Activated CD4-positive, alpha-beta T cell treated with anti-CD3 and anti-CD28 coated beads for 4 hours (primary cell): ENCODE data around the gene P4HTM.

ENCODE experiments used
- DNase-seq, 2 donors: peaks; one replicate each; pipeline ENCODE4 v3.0.0-alpha.2; 2020

The P4HTM gene, protein sequence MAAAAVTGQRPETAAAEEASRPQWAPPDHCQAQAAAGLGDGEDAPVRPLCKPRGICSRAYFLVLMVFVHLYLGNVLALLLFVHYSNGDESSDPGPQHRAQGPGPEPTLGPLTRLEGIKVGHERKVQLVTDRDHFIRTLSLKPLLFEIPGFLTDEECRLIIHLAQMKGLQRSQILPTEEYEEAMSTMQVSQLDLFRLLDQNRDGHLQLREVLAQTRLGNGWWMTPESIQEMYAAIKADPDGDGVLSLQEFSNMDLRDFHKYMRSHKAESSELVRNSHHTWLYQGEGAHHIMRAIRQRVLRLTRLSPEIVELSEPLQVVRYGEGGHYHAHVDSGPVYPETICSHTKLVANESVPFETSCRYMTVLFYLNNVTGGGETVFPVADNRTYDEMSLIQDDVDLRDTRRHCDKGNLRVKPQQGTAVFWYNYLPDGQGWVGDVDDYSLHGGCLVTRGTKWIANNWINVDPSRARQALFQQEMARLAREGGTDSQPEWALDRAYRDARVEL

DNA sequence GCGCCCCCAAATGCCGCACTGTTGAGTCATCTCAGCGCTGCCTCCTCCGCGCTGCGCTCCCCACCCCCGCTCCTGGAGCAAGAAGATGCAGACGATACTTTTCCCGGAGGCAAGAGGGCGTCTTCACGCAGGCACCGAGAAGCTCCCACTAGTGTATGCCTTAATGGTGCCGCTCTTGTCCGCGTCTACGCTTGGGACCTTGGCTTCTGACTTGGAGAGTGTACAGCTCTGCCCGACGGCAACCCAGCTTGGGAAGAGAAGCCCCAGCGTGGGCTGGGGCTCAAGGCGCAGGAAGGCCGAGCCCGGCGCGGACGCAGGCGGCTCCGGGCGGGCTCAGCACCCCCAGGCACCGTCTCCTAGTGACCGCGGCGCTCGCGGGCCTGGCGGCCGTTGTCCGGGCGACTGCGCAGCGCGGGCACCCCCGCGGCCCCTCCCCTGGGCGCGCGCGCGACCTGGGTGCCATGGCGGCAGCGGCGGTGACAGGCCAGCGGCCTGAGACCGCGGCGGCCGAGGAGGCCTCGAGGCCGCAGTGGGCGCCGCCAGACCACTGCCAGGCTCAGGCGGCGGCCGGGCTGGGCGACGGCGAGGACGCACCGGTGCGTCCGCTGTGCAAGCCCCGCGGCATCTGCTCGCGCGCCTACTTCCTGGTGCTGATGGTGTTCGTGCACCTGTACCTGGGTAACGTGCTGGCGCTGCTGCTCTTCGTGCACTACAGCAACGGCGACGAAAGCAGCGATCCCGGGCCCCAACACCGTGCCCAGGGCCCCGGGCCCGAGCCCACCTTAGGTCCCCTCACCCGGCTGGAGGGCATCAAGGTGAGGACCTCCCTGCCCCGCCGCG is at the start of gene P4HTM:
Gene P4HTM (plus strand): TSS at position 446 of the 840 bp plus-strand sequence. CDS start 16 bp downstream, at position 462.
- DNase-seq = peak; percentile 87 to 88

GRCh38 chr3:48945432-48945831 is 44.6 kb upstream of the P4HTM start:
- DNase-seq = no peak

DNA sequence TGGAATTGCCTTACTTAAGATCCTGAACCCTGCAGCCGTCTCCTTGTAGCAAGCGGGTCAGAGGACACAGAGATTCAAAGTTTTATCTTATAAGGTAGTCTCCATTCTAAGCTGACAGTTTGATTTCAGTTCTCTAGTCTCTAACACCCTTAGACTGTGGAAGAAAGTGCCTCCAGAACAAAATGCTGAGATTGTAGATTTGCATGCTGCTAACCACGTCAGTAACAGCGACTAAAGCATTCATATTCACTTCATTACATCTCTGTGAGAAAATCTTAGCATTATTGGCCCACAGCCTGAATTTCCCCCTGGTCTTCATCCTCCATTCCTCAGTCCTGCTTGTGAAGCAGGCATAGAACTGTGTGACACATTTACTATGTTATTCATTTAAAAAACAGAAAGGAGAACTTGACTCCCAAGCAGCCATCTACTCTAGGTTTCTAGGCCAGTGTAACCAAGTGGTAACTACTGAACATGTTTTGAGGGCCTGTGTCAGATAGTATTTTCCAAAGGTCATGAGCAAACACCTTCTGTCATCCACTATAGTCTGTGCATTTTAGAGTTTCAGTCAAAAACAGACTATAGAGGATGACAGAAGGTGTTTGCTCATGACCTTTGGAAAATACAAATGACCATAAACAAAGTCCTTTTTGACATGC is 44.0 kb upstream of the P4HTM start:
- DNase-seq = no peak

DNA sequence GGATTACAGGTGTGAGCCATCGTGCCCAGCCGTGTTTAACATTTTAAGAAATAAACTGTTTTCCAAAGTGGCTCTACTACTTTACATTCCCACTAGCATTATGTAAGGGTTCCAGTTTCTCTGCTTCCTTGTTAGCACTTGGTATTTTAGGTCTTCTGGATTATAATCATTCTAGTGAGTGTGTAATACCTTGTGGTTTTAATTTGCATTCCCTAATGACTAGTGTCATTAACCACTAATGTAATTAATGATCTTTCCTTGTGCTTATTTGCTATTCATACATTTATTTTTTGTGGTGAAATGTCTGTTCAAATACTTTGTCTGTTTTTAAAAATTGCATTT is 40.7 kb upstream of the P4HTM start:
- no peak for DNase-seq

GRCh38 chr3:48950051-48950450 is 40.0 kb upstream of the P4HTM start:
- no peak for DNase-seq

GRCh38 chr3:48951764-48952163 is 38.3 kb upstream of the P4HTM start:
- DNase-seq = no peak

- DNase-seq = peak; percentile 43 to 57
Measured at GRCh38 chr3:48952510-48953118, 37.4 kb upstream of the P4HTM start.

DNA sequence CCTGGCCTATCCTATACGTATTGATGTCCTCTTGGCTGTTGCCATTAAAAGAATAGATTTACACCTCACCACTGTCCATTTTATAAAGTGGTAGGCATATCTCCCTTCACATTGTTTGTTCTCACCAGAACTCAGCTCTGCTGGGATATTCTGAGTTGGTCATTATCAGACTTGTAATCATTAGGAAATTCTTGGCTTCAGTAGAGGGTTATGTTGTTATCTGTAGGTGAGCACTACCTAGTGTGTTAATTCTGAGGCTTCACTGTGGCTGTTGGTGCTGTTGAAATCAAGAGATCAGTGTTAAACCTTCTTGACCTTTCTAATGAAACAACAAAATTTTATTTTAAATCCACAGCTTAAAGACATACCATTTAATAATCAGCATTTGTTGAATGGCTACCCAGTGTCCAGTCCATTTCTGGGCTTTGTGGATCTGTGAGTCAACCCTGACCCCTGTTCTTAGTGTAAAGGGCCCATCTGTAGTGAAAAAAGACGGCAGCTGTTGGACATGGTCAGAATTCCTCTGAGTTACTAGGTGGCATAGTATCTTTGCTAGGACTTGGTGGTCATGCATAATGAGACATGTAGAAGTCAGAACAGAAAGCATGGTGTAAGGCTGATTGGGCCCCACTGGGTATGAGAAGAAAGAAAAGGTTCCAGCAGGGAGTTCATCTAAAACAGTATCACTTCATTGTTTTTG is 32.9 kb upstream of the P4HTM start:
- DNase-seq = no peak

GRCh38 chr3:48960841-48961413 is 29.1 kb upstream of the P4HTM start:
- no peak for DNase-seq

DNA sequence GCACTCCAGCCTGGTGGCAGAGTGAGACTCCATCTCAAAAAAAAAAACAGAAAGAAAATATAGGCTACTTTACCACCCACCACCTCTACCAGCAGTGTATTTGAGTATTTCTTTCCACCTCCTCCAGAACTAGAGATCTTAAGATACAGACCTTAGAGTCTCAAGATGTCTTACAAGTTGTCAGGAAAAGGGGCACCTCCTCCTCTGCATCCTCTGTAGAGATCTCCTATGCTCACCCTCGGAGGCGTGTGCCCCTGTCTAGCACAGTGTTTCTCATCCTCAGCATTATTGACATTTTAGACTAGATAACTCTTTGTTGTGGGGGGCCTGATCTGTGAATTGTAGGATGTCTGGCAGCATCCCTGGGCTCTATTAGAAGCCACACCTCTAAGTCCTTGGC is 27.7 kb upstream of the P4HTM start:
- DNase-seq = no peak

DNA sequence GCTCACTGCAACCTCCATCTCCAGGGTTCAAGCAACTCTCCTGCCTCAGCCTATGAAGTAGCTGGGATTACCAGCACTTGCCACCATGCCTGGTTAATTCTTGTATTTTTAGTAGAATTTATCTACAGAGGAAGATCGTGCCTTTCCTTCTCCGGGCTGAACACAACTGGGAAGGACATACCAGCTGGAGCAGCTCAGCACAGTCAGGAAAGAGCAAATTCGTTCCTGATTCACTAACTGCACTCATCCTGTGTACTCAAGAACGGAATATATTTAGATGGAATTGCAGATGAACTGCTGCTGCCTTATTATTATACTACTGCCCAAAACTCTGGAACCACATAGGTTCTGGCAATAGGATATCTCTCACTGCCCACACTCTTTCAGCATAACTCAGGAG is 27.1 kb upstream of the P4HTM start:
- DNase-seq = no peak

- no peak for DNase-seq
Measured at GRCh38 chr3:48963591-48963990, 26.4 kb upstream of the P4HTM start.

DNA sequence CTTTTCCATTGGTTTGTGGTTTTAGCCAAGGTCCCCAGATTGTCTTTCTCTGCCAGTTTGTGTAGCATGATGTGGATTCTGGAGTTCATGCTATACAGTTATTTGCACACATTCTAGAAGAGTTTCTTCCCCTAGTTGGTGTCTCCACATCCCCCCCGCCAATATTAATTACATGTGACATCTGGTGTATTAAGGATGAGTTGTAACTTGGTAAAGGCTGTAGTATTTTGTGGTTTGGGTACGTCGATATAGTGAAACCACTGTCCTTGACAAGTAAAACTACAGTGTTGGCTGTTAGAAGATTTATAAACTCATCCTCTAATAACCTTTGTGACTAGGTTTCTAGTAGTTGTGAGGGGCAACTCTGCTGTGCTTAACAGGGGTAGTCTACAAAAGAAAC is 23.7 kb upstream of the P4HTM start:
- no peak for DNase-seq

DNA sequence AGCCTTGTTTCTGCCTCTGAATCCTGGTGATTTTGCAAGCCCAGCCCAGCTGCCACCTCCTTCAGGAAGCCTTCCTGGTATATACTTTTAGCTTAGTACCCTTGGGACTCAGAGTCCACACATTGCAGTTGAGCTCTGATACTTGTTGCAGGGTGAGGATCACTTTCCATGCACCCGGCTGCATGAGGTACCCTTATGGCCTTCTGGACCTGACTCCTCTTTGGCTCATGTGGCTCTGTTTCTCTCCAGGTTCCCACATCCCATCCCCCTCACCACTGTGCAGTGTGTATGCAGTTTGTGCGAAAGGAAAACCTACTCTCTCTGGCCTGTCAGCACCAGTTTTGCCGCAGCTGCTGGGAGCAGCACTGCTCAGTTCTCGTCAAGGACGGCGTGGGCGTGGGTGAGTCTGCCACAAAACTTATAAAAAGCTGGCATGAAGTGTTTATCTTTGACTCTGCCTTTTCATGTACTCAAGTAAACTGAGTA is 23.1 kb upstream of the P4HTM start:
- DNase-seq = peak; percentile 42 to 50

DNA sequence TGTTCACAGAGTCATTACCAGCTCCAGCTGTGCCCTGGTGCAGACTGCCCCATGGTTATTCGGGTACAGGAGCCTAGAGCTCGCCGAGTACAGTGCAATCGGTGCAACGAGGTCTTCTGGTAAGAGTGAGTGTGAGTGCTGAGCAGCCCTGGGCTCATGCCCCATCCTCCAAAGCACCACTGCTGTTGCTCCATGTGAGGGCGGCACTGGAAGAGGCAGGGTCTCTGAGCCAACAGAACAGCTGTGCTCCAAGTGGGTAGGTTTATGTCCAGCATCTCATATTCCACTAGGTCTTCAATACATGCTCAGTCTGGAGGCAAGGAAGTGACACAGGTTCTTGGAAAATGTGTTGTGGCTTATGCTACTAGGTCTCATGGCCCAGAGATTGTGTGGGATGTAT is 19.5 kb upstream of the P4HTM start:
- no peak for DNase-seq

DNA sequence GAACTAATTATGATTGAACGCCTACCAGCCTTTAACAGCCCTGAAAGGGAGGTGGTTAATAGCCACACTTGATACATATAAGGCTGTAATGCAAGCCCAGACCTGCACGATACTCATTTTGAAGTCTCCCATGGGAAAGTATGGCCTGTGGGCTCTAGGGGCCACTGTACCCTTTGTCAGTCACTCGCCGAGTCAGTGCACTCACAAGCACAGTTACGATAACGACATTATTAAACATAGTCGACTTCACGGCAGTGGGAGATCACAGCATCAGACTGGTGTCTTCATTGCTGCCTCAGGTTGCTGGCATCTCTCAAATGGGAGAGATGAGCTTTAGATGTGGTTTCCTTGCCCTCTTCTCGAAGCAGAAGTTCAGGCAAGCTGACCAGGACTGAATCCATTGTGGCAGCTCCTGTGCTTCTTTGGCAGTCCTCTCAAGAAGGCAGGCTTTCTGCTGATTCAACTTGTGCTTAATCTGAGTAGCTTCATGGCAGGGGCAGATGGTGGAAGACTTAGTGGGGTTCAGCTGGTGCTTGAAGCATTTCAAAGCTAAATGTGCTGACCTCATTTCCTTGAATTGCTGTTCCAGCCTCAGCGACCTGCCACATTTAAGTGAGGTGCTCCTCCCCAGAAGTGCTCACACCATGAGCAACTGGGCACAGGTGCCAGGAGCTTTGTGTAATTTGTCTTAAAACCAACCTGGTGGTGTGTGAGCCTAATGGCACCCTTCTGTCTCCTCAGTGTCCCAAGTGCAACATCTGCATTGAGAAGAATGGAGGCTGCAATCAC is 15.8 kb upstream of the P4HTM start:
- no peak for DNase-seq

DNA sequence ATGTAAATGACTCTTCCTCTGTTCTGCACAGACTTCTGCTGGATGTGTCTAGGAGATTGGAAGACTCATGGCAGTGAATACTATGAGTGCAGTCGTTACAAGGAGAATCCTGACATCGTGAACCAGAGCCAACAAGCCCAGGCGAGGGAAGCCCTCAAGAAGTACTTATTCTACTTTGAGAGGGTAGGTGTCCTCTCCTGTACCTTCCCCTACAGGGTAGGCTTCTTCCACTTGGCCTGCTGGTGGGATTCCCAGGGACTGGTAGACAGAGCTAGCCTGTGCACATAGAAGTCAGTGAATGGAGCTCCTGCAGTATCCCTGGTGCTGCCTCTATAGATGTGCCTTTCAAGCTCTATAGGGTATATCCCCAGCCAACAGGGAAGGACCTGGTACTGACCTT is 10.6 kb upstream of the P4HTM start:
- no peak for DNase-seq

DNA sequence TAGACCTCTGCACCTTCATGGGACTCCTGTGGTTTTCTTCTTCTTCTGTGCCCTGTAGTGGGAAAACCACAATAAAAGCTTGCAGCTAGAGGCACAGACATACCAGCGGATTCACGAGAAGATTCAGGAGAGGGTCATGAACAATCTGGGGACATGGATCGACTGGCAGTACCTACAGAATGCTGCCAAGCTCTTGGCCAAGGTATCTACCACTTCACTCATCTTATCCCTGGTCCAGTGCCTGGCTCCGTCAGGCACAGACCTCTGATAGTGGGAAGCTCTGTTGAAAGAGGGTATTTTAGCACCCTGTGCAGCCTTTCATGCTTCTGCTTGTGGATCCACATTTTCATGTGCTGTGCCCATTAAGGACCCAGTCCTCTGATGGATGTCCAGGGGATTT is 9.7 kb upstream of the P4HTM start:
- no peak for DNase-seq

GRCh38 chr3:48982016-48982415 is 8.0 kb upstream of the P4HTM start:
- DNase-seq = no peak

DNA sequence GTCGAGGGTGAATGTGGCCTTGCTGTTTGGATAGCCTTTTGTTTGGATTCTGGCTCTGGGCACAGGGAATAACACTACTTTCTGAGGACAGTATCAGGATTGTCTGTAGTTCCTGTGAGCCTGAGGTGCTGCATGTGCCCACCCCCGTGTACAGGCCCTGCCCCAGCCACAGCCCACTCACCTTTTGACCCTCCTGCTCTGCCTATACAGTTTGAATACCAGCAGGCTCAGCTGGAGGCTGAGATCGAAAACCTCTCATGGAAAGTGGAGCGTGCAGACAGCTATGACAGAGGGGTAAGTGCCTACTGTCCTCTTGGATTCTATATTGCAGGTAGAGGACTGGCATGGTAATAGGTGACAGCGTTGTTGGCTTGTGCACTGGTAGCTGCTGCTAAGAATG is 7.4 kb upstream of the P4HTM start:
- DNase-seq = no peak

DNA sequence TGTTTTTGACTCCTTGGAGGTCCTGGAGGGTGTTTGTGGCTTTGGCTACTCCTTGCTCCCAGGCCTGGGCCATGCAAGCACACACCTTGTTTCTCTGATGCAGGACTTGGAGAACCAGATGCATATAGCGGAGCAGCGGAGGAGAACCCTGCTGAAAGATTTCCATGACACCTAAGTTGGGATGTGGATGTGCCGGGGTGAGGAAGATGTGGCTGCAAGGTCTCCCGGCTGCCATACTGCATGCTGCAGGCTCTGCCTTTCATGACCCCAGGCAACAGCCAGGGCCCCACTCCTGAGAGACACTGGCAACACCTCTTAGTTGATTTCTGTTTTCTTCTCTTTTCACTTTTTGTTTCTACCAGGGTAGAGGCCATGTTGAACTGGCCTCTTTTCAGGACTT is 6.9 kb upstream of the P4HTM start:
- DNase-seq = no peak
